ENCODE results near the gene ZNF750.

- TF ChIP-seq MAX (IDR thresholded peaks at IDR 0.05; ENCODE audit: insufficient read depth, insufficient read length) (no peak), CTCF (IDR thresholded peaks at IDR 0.05; ENCODE audit: extremely low read depth in 1 of 2, insufficient read depth in 1 of 2, low read depth in 1 of 2, low read length in 2 of 2) (no peak), JUN (IDR thresholded peaks at IDR 0.05; ENCODE audit: borderline replicate concordance, insufficient read depth, insufficient read length, low read depth) (no peak), POLR2AphosphoS5 (IDR thresholded peaks at IDR 0.05; ENCODE audit: insufficient read depth, low read depth, low read length) (no peak), FOS (IDR thresholded peaks at IDR 0.05; ENCODE audit: borderline replicate concordance, insufficient read depth, low read length) (no peak), POLR2A (IDR thresholded peaks at IDR 0.05; ENCODE audit: low read depth, low read length) (no peak)
Measured at GRCh38 chr17:82805823-82806222, 34.0 kb downstream of the ZNF750 start.
